Measurements from ENCODE around the gene METTL21A. TPM values are rescaled to one million over a fixed set of nuclear protein-coding genes. Genes with fewer than 3 reads are reported as not detected.

The METTL21A gene
- total and polyA plus RNA-seq, 2 of the 13 experiments (the other 11 are each of a cell fraction or from before 2014, with no cell fraction given) = 42.4 to 61.2 TPM

DNA sequence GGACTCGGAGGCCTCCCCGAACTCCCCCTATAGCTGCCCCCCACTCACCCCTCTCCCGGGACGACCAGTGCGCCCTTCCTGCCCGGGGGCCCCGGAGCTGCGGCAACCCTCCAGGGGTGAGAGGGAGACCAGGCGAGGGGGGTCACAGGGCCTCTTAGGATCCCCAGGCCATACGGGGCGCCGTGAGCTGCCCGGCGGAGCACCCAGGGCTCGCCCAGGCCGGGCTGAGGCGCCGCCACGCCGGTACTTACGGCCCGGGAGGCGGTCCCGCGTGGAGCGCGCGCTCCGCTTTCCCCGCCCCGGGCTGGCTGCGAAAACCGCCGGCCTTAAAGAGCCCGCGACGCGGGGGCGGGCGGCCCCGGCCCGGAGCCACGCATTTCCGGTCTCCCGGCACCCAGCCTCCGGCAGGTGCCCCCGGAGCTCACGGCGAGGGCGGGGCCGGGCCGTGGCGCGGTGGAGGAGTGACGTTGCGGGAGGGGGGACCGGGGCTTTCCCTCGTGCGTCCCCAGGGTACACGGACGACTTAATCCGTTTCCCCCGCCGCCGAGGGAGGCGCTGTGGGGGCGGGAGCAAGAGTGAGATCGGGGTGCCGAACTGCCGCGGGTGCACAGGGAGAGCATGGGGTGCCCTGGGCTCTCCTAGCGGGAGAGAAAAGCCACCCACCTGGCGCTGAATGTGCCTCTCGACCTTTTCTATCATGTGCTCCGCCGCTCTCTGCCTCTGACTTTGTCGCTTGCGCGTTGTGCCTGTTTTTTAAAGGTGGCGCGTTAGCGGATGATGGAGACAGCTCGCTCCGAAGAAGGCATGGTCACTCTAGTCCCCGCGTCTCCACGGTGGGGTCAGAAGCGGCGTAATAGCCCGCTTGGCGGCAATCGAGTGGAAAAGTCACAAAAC lies at the start of gene METTL21A (continued):
- TF ChIP-seq, protein P1, sequence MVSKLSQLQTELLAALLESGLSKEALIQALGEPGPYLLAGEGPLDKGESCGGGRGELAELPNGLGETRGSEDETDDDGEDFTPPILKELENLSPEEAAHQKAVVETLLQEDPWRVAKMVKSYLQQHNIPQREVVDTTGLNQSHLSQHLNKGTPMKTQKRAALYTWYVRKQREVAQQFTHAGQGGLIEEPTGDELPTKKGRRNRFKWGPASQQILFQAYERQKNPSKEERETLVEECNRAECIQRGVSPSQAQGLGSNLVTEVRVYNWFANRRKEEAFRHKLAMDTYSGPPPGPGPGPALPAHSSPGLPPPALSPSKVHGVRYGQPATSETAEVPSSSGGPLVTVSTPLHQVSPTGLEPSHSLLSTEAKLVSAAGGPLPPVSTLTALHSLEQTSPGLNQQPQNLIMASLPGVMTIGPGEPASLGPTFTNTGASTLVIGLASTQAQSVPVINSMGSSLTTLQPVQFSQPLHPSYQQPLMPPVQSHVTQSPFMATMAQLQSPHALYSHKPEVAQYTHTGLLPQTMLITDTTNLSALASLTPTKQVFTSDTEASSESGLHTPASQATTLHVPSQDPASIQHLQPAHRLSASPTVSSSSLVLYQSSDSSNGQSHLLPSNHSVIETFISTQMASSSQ (IDR thresholded peaks at IDR 0.05; ENCODE audit: low read depth) = no peak
- TF ChIP-seq, protein P1 (CRISPR knock-in tag; IDR thresholded peaks at IDR 0.05; ENCODE audit: borderline replicate concordance) = peak; percentile 88
- TF ChIP-seq ZNF766 (CRISPR knock-in tag; IDR thresholded peaks at IDR 0.05; ENCODE audit: borderline replicate concordance) (peak; percentile 92; the same call in 1 of the 2 replicates), ZNF224 (CRISPR knock-in tag; IDR thresholded peaks at IDR 0.05) (peak; percentile 57; the same call in 1 of the 2 replicates), NRL (CRISPR knock-in tag; IDR thresholded peaks at IDR 0.05; ENCODE audit: borderline replicate concordance) (no peak; the same call in 1 of the 2 replicates), FOXK1 (CRISPR knock-in tag; IDR thresholded peaks at IDR 0.05; ENCODE audit: borderline replicate concordance, low read depth) (peak; percentile 65; the same call in 1 of the 2 replicates), ZNF44 (CRISPR knock-in tag; IDR thresholded peaks at IDR 0.05) (no peak), KLF6 (CRISPR knock-in tag; IDR thresholded peaks at IDR 0.05) (peak; percentile 90), AGO1 (IDR thresholded peaks at IDR 0.05; ENCODE audit: low read depth, low read length, poor library complexity, severe bottlenecking) (peak; percentile 66), ATF1 (CRISPR knock-in tag; IDR thresholded peaks at IDR 0.05) (no peak)
- TF ChIP-seq, protein P2, sequence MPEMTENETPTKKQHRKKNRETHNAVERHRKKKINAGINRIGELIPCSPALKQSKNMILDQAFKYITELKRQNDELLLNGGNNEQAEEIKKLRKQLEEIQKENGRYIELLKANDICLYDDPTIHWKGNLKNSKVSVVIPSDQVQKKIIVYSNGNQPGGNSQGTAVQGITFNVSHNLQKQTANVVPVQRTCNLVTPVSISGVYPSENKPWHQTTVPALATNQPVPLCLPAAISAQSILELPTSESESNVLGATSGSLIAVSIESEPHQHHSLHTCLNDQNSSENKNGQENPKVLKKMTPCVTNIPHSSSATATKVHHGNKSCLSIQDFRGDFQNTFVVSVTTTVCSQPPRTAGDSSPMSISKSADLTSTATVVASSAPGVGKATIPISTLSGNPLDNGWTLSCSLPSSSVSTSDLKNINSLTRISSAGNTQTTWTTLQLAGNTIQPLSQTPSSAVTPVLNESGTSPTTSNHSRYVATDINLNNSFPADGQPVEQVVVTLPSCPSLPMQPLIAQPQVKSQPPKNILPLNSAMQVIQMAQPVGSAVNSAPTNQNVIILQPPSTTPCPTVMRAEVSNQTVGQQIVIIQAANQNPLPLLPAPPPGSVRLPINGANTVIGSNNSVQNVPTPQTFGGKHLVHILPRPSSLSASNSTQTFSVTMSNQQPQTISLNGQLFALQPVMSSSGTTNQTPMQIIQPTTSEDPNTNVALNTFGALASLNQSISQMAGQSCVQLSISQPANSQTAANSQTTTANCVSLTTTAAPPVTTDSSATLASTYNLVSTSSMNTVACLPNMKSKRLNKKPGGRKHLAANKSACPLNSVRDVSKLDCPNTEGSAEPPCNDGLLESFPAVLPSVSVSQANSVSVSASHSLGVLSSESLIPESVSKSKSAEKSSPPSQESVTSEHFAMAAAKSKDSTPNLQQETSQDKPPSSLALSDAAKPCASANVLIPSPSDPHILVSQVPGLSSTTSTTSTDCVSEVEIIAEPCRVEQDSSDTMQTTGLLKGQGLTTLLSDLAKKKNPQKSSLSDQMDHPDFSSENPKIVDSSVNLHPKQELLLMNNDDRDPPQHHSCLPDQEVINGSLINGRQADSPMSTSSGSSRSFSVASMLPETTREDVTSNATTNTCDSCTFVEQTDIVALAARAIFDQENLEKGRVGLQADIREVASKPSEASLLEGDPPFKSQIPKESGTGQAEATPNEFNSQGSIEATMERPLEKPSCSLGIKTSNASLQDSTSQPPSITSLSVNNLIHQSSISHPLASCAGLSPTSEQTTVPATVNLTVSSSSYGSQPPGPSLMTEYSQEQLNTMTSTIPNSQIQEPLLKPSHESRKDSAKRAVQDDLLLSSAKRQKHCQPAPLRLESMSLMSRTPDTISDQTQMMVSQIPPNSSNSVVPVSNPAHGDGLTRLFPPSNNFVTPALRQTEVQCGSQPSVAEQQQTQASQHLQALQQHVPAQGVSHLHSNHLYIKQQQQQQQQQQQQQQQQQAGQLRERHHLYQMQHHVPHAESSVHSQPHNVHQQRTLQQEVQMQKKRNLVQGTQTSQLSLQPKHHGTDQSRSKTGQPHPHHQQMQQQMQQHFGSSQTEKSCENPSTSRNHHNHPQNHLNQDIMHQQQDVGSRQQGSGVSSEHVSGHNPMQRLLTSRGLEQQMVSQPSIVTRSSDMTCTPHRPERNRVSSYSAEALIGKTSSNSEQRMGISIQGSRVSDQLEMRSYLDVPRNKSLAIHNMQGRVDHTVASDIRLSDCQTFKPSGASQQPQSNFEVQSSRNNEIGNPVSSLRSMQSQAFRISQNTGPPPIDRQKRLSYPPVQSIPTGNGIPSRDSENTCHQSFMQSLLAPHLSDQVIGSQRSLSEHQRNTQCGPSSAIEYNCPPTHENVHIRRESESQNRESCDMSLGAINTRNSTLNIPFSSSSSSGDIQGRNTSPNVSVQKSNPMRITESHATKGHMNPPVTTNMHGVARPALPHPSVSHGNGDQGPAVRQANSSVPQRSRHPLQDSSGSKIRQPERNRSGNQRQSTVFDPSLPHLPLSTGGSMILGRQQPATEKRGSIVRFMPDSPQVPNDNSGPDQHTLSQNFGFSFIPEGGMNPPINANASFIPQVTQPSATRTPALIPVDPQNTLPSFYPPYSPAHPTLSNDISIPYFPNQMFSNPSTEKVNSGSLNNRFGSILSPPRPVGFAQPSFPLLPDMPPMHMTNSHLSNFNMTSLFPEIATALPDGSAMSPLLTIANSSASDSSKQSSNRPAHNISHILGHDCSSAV (CRISPR knock-in tag; IDR thresholded peaks at IDR 0.05; ENCODE audit: borderline replicate concordance) = no peak
- TF ChIP-seq, protein P3, sequence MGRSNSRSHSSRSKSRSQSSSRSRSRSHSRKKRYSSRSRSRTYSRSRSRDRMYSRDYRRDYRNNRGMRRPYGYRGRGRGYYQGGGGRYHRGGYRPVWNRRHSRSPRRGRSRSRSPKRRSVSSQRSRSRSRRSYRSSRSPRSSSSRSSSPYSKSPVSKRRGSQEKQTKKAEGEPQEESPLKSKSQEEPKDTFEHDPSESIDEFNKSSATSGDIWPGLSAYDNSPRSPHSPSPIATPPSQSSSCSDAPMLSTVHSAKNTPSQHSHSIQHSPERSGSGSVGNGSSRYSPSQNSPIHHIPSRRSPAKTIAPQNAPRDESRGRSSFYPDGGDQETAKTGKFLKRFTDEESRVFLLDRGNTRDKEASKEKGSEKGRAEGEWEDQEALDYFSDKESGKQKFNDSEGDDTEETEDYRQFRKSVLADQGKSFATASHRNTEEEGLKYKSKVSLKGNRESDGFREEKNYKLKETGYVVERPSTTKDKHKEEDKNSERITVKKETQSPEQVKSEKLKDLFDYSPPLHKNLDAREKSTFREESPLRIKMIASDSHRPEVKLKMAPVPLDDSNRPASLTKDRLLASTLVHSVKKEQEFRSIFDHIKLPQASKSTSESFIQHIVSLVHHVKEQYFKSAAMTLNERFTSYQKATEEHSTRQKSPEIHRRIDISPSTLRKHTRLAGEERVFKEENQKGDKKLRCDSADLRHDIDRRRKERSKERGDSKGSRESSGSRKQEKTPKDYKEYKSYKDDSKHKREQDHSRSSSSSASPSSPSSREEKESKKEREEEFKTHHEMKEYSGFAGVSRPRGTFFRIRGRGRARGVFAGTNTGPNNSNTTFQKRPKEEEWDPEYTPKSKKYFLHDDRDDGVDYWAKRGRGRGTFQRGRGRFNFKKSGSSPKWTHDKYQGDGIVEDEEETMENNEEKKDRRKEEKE (IDR thresholded peaks at IDR 0.05) = no peak

Data from HepG2 (cell line).